SK-N-DZ (cell line): ENCODE results near the gene RNU6-8.

ENCODE experiments used
- small RNA-seq, 2 experiments: library from RNA; depleted of rRNA; stranded (forward); fragments of <200 nt; gene quantifications; one replicate each; pipeline ENCODE3, GENCODE V24; 2014

RNU6-8 gene

Small RNAs within 50 kb of the gene (small RNA-seq; reads per million reads assigned to genes)
- gene RNU6-7, result 2.0 to 71.1 reads per million in 2 experiments
- gene RNU6-8, result 0.18 to 0.49 reads per million in 2 experiments
